Neural cell (in vitro differentiated cells): Measurements from ENCODE around the gene PRKG1. TPM values are rescaled to one million over a fixed set of nuclear protein-coding genes. Genes with fewer than 3 reads are reported as not detected.

Source experiments
- H2AFZ ChIP-seq: fragments of 200-600, 300-800 bp; sonication (generic), shearing (Covaris generic); 2 replicates; pipeline ENCODE4 v1.6.0; 2014; ENCODE audit warnings: low read depth, mild to moderate bottlenecking, antibody characterized with exemption, low read length, moderate library complexity
- H3F3A ChIP-seq: fragments of 200-600 bp; shearing (Covaris generic); 2 replicates; pipeline ENCODE4 v1.6.1; 2016; ENCODE audit warnings: mild to moderate bottlenecking, moderate library complexity, mixed read lengths, antibody characterized with exemption, low read length; ENCODE audit not compliant: insufficient read depth, poor library complexity, severe bottlenecking
- H3K27ac ChIP-seq: fragments of 200-600, 300-800 bp; sonication (generic), shearing (Covaris generic); 2 replicates; pipeline ENCODE4 v1.5.1; 2014; ENCODE audit warnings: mild to moderate bottlenecking, low read length, moderate library complexity
- H3K27me3 ChIP-seq: fragments of 300-800, 200-600 bp; sonication (generic), shearing (Covaris generic); 2 replicates; pipeline ENCODE4 v1.6.0; 2014; ENCODE audit warnings: mild to moderate bottlenecking, low read depth, low read length, moderate library complexity; ENCODE audit not compliant: insufficient read depth
- H3K36me3 ChIP-seq: fragments of 300-800, 200-600 bp; sonication (generic), shearing (Covaris generic); 2 replicates; pipeline ENCODE4 v1.5.1; 2014; ENCODE audit warnings: mild to moderate bottlenecking, antibody characterized with exemption, low read length, moderate library complexity; ENCODE audit not compliant: insufficient read depth
- H3K4me2 ChIP-seq: fragments of 300-800, 200-600 bp; sonication (generic), shearing (Covaris generic); 2 replicates; pipeline ENCODE4 v1.6.0; 2014; ENCODE audit warnings: mild to moderate bottlenecking, low read length
- H3K4me3 ChIP-seq: fragments of 300-800, 200-600 bp; sonication (generic), shearing (Covaris generic); 2 replicates; pipeline ENCODE4 v1.5.1; 2014; ENCODE audit warnings: mild to moderate bottlenecking, low read length, moderate library complexity
- H3K79me2 ChIP-seq: fragments of 200-600 bp; shearing (Covaris generic); replicated peaks from 2 replicates; pipeline ENCODE4 v1.6.0; 2014; ENCODE audit warnings: mild to moderate bottlenecking, low read length, moderate library complexity; ENCODE audit not compliant: insufficient read depth
- H3K9ac ChIP-seq: fragments of 300-800, 200-600 bp; sonication (generic), shearing (Covaris generic); 2 replicates; pipeline ENCODE4 v1.6.1; 2016; ENCODE audit warnings: mild to moderate bottlenecking, low read length, mixed read lengths
- H3K9me2 ChIP-seq: fragments of 200-600 bp; shearing (Covaris generic); 2 replicates; pipeline ENCODE4 v1.6.1; 2016; ENCODE audit warnings: mild to moderate bottlenecking, low read length, mixed read lengths; ENCODE audit not compliant: insufficient read depth
- H3K9me3 ChIP-seq: fragments of 200-600, 300-800 bp; sonication (generic), shearing (Covaris generic); 2 replicates; pipeline ENCODE4 v1.6.1; 2016; ENCODE audit warnings: mild to moderate bottlenecking, mixed run types, low read length, moderate library complexity, mixed read lengths
- H4K20me1 ChIP-seq: fragments of 200-600 bp; shearing (Covaris generic); 2 replicates; pipeline ENCODE4 v1.6.1; 2016; ENCODE audit warnings: mild to moderate bottlenecking, mixed run types; ENCODE audit not compliant: insufficient read depth
- CTCF ChIP-seq: fragments of 450-650 bp; IDR thresholded peaks from 2 replicates; pipeline ENCODE4 v1.5.1; 2014; ENCODE audit warnings: antibody characterized with exemption, mild to moderate bottlenecking, moderate library complexity; ENCODE audit not compliant: poor library complexity, severe bottlenecking
- EP300 ChIP-seq: fragments of 450-650 bp; conservative IDR thresholded peaks from 2 replicates; pipeline ENCODE4 v1.6.1; 2014; ENCODE audit warnings: antibody characterized with exemption, mild to moderate bottlenecking, moderate library complexity; ENCODE audit not compliant: poor library complexity, severe bottlenecking
- EZH2 ChIP-seq: fragments of 200-600, 300-800 bp; shearing (Covaris generic), sonication (generic); IDR thresholded peaks from 2 replicates; pipeline ENCODE4 v1.6.1; 2014; ENCODE audit warnings: antibody characterized with exemption, low read length, borderline replicate concordance, mild to moderate bottlenecking; ENCODE audit not compliant: insufficient read depth, poor library complexity, severe bottlenecking
- MXI1 ChIP-seq: fragments of 450-650 bp; conservative IDR thresholded peaks from 2 replicates; pipeline ENCODE4 v1.6.1; 2014; ENCODE audit warnings: antibody characterized with exemption, mild to moderate bottlenecking; ENCODE audit not compliant: poor library complexity, severe bottlenecking
- POLR2AphosphoS5 ChIP-seq: IDR thresholded peaks from 2 replicates; pipeline ENCODE4 v1.6.1; 2012
- RAD21 ChIP-seq: fragments of 450-650 bp; conservative IDR thresholded peaks from 2 replicates; pipeline ENCODE4 v1.6.1; 2014; ENCODE audit warnings: antibody characterized with exemption, mild to moderate bottlenecking, moderate library complexity
- SMC3 ChIP-seq: fragments of 450-650 bp; conservative IDR thresholded peaks from 2 replicates; pipeline ENCODE4 v1.6.1; 2014; ENCODE audit warnings: antibody characterized with exemption, mild to moderate bottlenecking, moderate library complexity; ENCODE audit not compliant: poor library complexity
- TAF1 ChIP-seq: IDR thresholded peaks from 2 replicates; pipeline ENCODE4 v1.6.1; 2012; ENCODE audit warnings: low read depth
- polyA plus RNA-seq: library from polyadenylated mRNA; depleted of rRNA; stranded (reverse); fragments of >200 nt; gene quantifications from 2 replicates; pipeline ENCODE4 v1.2.3, GENCODE V29; 2014
- TF ChIP-seq, protein P1 (sequence below): IDR thresholded peaks from 2 replicates; pipeline ENCODE4 v1.6.1; 2012; ENCODE audit warnings: borderline replicate concordance

PRKG1 gene
- polyA plus RNA-seq, 1 donor from 2014 or later: 2.2 TPM

GRCh38 chr10:51289519-51289918 lies 215.2 kb downstream of the PRKG1 start:
- H3K27me3 ChIP-seq: no peaks in the 10 kb centered on the region
- H3K9ac ChIP-seq: no peak overlapping the region
- no peak overlapping the region for H3K27ac ChIP-seq
- H3K9me2 ChIP-seq: no peaks in the 10 kb centered on the region
- no peaks in the 10 kb centered on the region for H3K79me2 ChIP-seq
- TF ChIP-seq CTCF: no peak
- TF ChIP-seq SMC3: no peak
- no peak for TF ChIP-seq TAF1
- no peak for TF ChIP-seq EZH2
- no peak for TF ChIP-seq EP300
- TF ChIP-seq, protein P1, sequence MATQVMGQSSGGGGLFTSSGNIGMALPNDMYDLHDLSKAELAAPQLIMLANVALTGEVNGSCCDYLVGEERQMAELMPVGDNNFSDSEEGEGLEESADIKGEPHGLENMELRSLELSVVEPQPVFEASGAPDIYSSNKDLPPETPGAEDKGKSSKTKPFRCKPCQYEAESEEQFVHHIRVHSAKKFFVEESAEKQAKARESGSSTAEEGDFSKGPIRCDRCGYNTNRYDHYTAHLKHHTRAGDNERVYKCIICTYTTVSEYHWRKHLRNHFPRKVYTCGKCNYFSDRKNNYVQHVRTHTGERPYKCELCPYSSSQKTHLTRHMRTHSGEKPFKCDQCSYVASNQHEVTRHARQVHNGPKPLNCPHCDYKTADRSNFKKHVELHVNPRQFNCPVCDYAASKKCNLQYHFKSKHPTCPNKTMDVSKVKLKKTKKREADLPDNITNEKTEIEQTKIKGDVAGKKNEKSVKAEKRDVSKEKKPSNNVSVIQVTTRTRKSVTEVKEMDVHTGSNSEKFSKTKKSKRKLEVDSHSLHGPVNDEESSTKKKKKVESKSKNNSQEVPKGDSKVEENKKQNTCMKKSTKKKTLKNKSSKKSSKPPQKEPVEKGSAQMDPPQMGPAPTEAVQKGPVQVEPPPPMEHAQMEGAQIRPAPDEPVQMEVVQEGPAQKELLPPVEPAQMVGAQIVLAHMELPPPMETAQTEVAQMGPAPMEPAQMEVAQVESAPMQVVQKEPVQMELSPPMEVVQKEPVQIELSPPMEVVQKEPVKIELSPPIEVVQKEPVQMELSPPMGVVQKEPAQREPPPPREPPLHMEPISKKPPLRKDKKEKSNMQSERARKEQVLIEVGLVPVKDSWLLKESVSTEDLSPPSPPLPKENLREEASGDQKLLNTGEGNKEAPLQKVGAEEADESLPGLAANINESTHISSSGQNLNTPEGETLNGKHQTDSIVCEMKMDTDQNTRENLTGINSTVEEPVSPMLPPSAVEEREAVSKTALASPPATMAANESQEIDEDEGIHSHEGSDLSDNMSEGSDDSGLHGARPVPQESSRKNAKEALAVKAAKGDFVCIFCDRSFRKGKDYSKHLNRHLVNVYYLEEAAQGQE: no peak
- no peak for TF ChIP-seq POLR2AphosphoS5
- TF ChIP-seq RAD21: no peak
- no peak for TF ChIP-seq MXI1
- H3K4me3 ChIP-seq: no peak overlapping the region
- no peak overlapping the region for H2AFZ ChIP-seq
- no peaks in the 10 kb centered on the region for H3K36me3 ChIP-seq
- H3K4me2 ChIP-seq: no peak overlapping the region
- H3F3A ChIP-seq: no peaks in the 10 kb centered on the region
- no peaks in the 10 kb centered on the region for H3K9me3 ChIP-seq
- H4K20me1 ChIP-seq: no peaks in the 10 kb centered on the region

DNA sequence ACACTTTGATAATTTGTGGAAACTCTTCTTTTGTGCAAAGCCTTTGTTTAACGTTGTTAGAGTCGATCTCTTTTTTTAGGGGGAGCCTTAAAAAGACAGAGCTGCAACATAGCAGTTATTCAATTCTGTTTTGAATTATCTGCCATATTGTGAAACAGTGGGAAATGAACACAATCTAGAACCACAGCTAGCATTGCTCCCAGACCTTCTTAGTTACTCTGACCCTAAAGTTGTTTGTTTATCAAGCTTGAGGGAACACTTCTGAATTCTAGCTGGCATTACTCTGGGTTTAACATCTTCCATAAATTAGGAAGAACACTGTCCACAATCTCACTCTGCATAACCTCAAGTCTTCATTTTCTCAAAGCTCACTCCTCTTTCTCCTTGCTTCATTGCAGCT lies 217.7 kb downstream of the PRKG1 start:
- Histone ChIP-seq H3K79me2 (no peaks in the 10 kb centered on the region), H3F3A (no peaks in the 10 kb centered on the region), H3K4me3 (no peak overlapping the region), H3K27ac (no peak overlapping the region), H3K36me3 (no peaks in the 10 kb centered on the region), H3K9me2 (no peaks in the 10 kb centered on the region), H3K4me2 (no peak overlapping the region), H3K27me3 (no peaks in the 10 kb centered on the region), H4K20me1 (no peaks in the 10 kb centered on the region), H3K9me3 (no peaks in the 10 kb centered on the region), H2AFZ (no peak overlapping the region), H3K9ac (no peak overlapping the region)
- TF ChIP-seq SMC3 (no peak), EP300 (no peak), POLR2AphosphoS5 (no peak), MXI1 (no peak), TAF1 (no peak), RAD21 (no peak), CTCF (no peak), EZH2 (no peak)
- TF ChIP-seq, protein P1: no peak
